HG03521 (cell line): ENCODE measurements around the gene MRPL16.

Experiments used
- ATAC-seq: cut with Tn5 transposase; IDR thresholded peaks from one replicate; pipeline ENCODE4 v1.9.1; 2021; ENCODE audit warnings: mild to moderate bottlenecking, moderate library complexity; ENCODE audit not compliant: unreplicated experiment

MRPL16 gene

DNA sequence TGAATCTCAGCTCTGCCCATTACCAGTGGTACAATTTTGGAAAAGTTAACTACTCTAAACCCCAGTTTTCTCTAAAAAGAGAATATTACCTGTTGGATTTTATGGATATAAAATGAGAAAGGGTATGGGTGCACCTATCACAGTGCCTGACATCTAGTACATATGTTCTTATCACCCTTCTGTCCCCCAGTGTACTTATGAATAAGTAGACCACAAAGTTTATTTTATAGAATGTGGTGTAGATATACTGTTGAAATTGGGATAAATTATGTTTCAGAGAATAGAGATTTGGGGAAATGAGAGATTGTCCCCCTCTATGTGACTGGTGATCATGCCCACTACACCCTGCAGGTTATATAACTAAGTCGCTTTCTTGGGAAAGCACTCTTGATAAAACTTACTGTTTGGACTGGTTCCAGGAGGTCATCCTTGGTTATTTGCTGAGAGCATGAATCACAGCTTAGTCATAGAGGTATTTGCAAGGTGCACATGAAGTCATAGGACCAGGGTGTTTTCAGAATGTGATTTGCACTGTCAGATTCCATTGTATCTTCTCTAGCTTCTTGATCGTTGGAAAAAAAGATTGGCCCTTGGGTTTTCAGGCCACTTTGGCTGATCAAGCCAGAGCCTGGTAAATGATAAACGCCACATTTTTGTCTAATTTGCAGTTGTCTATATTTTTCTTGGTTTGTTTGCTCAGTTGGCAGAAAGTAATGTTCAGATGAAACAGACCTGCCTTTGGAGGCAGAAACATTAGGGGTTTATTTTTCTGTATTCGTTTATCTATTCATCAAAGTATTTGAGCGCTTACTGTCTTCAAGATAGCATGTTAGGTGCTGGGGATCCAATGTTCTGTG is 34.1 kb downstream of the MRPL16 start:
- no peak for ATAC-seq

DNA sequence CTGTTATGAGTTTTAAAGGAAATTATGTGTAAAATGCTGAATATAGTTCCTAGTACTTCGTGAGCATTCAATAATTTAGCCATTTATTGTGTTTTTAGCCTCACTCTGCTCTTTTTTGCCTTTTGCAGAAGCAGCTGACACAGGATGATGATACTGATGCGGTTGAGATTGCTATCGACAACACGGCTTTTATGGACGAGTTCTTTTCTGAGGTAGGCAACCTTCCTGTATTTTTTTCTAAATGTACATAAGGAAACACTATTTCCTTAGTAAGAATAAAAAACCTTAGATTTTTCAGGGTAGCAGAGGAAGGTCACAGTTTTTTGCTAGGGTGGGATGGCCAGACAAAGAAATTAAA is 37.5 kb downstream of the MRPL16 start:
- ATAC-seq: no peak

DNA sequence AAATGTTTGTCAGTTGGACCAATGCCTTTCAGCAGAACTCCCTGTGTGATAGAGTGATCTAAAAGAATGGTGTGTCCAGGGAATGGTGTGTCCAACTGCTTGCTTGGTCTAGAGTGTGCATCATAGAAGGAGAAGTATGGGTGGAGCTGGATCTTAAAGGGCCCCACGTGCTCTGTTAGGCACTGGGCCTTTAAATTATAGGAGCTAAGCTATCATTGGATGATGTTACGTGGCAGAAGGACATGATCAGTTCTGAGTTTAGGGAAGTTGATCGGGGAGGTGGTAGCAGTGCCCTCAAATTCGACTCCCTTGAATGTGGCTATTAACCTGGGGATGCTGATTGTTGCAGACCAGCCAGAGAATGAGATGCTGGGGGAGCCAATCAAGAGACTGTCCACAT is 39.0 kb downstream of the MRPL16 start:
- no peak for ATAC-seq

DNA sequence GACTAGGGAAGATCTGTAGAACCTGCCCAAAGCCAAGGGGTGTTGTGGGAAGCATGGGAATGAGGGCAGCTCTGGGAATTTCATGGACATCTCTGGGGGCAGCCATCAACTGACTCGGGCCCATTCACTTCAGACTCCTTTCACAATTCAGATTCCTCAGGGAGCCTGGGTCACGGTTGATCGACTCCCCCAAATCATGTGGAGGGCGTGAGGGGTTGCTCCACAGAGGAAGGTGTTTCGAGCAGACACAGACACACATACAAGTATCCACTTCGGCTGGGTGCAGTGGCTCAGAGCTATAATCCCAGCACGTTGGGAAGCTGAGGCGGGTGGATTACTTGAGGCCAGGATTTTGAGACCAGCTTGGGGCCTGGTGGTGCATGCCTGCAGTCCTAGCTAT is 39.7 kb downstream of the MRPL16 start:
- no peak for ATAC-seq

DNA sequence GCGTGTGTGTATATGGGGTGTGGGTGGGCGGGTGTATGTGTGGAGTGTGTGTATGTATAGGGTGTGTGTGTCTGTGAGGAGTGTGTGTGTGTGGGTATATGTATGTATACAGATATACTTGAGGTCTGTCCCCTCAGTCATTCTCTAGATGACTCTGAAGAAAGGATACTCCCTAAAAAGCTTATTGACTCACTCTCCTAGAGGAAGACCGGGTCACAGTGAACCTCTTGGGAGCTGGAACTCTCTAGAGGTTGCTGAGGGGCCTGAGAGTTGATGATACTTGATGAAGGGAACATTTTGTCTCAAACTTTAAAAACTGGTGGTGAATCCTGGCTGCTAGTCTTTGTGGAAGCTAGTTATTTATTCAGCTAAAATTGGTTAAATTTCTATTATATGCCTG is 40.3 kb downstream of the MRPL16 start:
- no peak for ATAC-seq

DNA sequence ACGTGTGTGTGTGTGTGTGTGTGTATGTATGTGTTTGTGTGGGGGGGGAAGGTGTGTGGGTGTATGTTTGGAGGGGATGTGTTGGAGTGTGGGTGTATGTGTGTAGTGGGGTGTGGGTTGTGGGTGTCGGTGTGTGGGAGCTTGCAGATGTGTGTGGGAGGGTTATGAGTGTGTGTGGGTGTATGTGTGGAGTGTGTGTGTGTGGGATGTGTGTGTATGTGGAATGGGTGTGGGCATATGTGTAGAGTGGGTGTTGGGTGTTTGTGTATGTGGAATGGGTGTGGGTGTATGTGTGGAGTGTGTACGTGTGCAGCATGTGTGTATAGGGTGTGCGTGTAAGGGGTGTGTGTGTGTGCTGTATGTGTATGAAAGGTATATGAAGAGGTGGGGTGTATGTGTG is 40.8 kb downstream of the MRPL16 start:
- ATAC-seq: no peak

DNA sequence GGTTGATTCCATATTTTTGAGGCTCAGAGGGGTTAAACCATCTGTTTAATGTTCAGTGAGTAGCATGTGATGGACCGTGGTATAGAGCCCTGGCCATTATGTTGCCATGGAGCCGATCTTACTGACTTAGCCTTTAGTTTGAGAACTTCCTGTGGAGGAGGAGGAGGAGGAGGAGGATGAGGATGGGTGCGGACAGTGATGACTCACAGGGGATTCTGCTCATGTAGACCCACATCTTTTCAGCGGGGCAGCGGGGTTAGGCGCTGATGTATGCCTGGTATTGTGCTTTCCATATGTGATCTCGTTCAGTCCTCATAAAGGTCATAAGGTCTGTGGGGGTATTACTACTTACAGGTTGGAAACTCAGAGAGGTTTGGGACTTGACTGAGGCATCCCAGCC is 41.5 kb downstream of the MRPL16 start:
- ATAC-seq: no peak

DNA sequence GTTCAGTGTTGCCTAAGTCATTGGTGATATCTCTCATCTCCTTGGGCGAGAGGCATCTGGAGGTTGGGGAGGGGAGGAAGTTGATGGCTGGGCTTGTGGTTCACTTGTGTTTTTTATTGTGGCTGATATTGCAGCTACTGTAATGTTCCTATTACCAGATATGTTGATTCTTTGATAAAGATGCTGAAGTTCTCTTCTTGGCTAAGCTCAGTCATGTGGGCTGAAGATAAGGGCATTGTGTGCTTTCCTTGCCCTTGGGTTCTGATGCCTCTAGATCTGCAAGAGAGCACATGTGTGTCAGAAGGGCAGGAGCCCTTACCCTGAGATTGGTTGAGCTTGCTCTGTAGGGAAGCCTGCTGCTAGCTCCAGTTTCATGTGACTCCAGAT is 43.4 kb downstream of the MRPL16 start:
- no peak for ATAC-seq

DNA sequence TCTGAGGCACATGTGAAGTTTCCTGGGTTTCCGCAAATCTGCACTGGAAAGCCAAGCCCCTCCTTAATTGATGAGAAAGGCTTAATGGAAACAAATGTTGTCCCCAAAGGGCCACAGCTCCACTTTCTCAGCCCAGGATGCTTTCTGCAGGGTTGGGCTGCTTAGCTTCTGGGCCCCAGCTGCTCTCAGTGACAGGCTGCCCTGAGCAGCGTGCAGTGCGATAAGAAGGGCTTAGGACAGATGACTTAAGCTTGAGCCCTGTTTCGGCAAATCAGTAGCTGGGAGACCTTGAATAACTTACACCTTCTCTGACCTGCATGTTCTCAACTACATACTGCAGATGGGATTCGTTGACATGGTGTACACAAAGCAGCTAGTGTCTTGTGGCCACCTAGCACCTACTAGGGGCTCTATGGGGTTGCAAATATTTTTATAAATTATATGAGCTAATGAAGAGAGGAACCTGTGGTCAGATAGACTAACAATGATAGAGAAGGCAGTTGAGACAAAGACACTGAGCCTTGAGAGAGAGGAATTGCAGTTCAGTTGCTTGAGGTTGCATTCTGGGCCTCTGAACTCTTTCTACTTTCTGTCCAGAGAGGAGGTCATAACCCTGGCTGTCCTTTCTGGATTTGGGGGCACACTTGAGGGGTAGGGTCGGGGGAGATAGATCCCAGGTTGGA is 43.9 kb downstream of the MRPL16 start:
- ATAC-seq: no peak

DNA sequence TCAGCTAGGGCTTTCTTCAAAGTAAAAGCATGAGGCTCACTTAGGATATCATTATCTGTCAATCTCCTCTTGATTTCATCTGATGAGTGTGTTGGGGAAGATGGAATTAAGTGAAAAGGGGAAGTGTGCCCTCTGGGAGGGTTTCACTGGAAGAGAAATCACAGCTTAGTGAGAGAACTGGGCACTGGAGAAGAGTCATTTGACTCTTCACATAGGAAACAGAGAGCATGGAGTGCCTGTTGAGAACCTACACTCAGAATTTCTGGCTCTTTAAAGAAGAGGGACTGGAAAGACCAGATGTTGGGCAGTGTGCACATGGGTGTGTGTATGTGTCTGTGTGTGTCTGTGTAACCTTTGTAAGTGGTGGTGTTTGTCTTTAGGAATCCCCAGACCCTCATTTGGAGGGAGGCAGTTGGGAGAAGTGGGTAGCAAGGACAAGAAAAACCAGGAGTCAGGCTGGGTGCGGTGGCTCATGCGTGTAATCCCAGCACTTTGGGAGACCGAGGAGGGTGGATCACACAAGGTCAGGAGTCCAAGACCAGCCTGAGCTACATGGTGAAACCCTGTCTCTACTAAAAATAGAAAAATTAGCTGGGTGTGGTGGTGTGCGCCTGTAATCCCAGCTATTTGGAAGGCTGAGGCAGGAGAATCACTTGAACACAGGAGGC is 45.4 kb downstream of the MRPL16 start:
- ATAC-seq: no peak

DNA sequence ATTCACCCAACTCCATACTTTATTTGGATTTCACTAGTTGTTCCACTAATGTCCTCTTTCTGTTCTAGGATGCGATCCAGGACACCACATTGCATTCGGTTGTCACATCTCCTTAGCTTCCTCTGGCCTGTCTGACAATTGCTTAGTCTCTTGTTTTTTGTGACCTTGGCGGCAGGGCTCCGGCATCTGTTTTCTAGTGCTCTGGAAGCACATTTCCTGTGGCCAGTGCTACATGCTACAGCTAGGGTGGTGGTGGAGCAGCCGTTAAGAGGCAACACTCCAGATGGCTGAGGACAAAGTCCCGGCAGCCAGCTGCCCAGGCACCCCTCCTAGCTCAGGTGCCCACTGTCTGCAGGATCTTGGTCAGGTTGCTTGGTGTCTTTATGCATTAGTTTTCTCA is 48.6 kb downstream of the MRPL16 start:
- ATAC-seq: no peak

DNA sequence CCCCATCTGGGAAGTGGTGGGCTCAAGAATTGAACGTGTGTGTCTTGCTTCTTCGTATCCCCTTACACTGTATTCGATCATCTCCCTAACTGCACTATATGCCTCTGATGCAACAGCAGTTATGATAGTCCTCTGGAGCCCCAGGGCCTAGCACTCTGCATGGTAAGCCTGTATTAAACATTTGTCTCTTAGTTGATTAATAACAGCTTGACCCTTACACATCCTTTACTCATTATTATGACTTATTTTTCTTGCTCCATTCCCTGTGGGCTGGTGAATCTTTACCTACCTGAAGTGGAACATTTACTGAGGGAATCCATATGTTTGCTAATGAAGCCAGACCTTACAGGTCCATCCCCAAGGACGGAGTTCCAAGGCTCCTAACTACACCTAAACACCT is 49.8 kb downstream of the MRPL16 start:
- ATAC-seq: no peak

DNA sequence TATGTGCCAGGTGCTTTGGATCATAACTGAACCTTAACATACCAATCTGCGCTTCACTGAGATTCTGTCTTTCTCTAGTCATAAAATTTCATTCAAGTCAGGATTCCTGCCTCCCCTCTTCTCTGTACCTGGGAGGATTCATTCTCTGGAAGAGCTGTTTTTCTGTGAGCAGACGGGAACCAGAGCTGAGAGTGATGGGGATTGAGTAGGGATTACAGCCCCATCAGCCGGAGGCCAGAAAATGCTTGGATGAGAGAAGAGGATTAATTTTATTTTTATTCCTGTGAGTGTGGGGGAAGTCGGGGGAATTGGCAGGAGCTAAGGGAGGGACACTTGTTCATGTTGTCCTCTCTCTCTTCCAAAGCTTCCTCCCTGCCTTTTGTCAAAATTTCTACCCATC is 50.7 kb downstream of the MRPL16 start:
- no peak for ATAC-seq

DNA sequence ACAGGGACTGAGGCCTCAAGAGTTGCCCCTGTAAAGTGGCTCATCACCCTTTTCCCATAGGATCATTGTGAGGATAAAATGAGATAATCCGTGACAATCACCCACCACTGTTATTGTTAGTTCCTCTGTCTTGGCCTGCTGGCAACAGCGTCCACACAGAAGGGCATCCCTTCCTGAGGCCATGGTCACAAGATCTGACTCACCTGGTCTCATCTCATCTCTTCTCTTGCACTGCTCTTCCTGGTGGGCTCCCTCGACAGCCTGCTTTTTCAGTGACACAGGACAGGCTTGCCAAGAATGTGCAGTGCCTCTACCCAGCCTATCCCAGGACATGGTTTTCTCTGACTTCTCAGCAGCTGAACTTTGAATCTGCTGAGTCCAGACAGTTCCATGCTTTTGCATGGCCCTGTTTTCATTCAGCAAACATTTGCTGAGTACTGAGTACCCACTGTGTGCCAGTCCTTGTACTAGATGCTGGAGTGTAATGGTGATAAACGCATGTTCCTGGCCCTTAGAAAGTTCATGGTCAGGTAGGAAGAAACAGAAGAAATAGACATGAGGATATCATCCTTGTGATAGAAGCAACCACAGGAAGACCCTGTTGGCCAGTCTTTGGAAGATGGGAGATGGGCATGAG is 52.1 kb downstream of the MRPL16 start:
- ATAC-seq: no peak

DNA sequence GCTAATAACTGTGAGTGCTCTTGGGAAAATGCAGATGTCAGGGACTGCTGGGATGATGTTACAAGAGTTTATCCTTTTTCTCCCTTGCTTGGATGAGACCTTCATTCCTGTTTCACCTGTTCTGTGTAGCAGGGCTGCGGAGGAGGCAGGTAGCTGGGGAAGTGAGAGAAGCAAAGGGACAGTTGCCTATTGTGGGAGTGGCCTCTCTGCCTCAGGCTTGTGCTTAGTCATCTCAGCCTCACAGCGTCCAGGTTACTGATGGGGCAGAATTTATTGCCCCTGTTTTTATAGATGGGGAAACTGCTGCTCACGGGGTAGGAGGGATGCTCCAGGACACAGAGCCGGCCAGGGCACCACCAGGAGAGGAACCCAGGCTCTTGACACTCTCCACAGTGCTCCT is 53.7 kb downstream of the MRPL16 start:
- no peak for ATAC-seq

DNA sequence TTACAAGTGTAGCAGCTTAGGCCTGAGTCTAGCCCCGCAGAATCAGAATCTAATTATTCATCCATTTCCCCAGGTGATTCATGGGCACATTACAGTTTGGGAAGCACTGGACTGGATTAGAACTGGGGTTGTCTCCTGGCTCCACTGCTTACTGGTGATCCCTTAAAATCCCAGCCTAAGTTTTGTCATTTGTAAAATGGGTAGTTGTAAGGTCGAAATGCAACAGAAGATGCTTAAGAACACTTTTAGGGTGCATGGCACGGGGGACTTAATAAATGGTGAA is 54.1 kb downstream of the MRPL16 start:
- ATAC-seq: no peak
